T-cell (primary cell): Measurements from ENCODE around the gene NFIX. TPM values are rescaled to one million over a fixed set of nuclear protein-coding genes. Genes with fewer than 3 reads are reported as not detected.
A peak's percentile ranks its signal among the peaks of the same experiment; 100 is the strongest.
"Not testable (repeated sequence)": the region's sequence is repeated elsewhere in the genome, so short reads cannot be mapped to it uniquely, and the experiment has no call there.

ENCODE experiments used
- ATAC-seq, 4 experiments: fragments of 200-7000 bp in 3 of 4; fragments of 150-1000 bp in 1 of 4; cut with Tn5 transposase; replicated peaks in 1 of 4; 1 replicate in 3 of 4; 2 replicates in 1 of 4; pipeline ENCODE4 v1.10.0; 2021; ENCODE audit warnings: moderate library complexity in 3 of 4, mild to moderate bottlenecking in 2 of 4, moderate number of reproducible peaks in 1 of 4
- CTCF ChIA-PET, 2 donors: fragments of 300-600 bp; sonication (Branson Sonifier 250); formaldehyde crosslinking; loops; one replicate each; lab custom pipeline; 2022; ENCODE audit warnings: antibody characterized with exemption in 2 of 2; lab: Charles Lee
- POLR2A ChIA-PET, 2 donors: fragments of 300-600 bp; sonication (Branson Sonifier 250); formaldehyde crosslinking; loops; one replicate each; lab custom pipeline; 2022; ENCODE audit warnings: antibody characterized with exemption in 2 of 2; lab: Charles Lee
- DNase-seq, 35 experiments: peaks; one replicate each; pipeline versions ENCODE4 v3.0.0 to v3.0.0-alpha.2; 2013 to 2023
- H3K27ac ChIP-seq: one replicate; pipeline ENCODE4 v1.5.1; 2013; ENCODE audit warnings: low read length
- H3K27me3 ChIP-seq, 2 experiments: replicated peaks in 1 of 2; 1 replicate in 1 of 2; 2 replicates in 1 of 2; pipeline versions ENCODE4 v1.6.1 to v1.7.0; 2013; ENCODE audit warnings: low read length in 1 of 2, mixed read lengths in 1 of 2; ENCODE audit not compliant: control insufficient read depth in 2 of 2, insufficient read depth in 2 of 2; ENCODE audit errors: extremely low read depth in 1 of 2
- H3K36me3 ChIP-seq, 2 donors: 1 replicate in 1 of 2; 2 replicates in 1 of 2; pipeline versions ENCODE4 v1.6.1 to v1.7.0; 2013; ENCODE audit warnings: low read length in 1 of 2; ENCODE audit not compliant: control insufficient read depth in 2 of 2, insufficient read depth in 1 of 2; ENCODE audit errors: extremely low read depth in 1 of 2
- H3K4me1 ChIP-seq, 2 experiments: 1 replicate in 1 of 2; 2 replicates in 1 of 2; pipeline versions ENCODE4 v1.6.1 to v1.7.0; 2013; ENCODE audit warnings: low read length in 2 of 2, mixed read lengths in 1 of 2; ENCODE audit not compliant: insufficient read depth in 2 of 2, control insufficient read depth in 1 of 2; ENCODE audit errors: extremely low read depth in 1 of 2
- H3K4me3 ChIP-seq, 2 donors: 1 replicate in 1 of 2; 2 replicates in 1 of 2; pipeline versions ENCODE4 v1.5.1 to v1.7.0; 2013; ENCODE audit warnings: mild to moderate bottlenecking in 2 of 2, low read length in 1 of 2, moderate library complexity in 1 of 2; ENCODE audit not compliant: control insufficient read depth in 1 of 2; ENCODE audit errors: extremely low read depth in 1 of 2
- H3K9me3 ChIP-seq: 2 replicates; pipeline ENCODE4 v1.7.0; 2013
- H3K27ac Mint-ChIP-seq, 2 donors: one replicate each; pipeline ENCODE4 v1.8.0; 2020 to 2021; ENCODE audit warnings: mild to moderate bottlenecking in 2 of 2, mixed read lengths in 2 of 2
- H3K27me3 Mint-ChIP-seq, 2 donors: one replicate each; pipeline ENCODE4 v1.8.0; 2021 to 2022; ENCODE audit warnings: mixed read lengths in 2 of 2
- H3K36me3 Mint-ChIP-seq: one replicate; pipeline ENCODE4 v1.8.0; 2021; ENCODE audit warnings: mixed read lengths
- H3K4me1 Mint-ChIP-seq, 3 donors: one replicate each; pipeline ENCODE4 v1.8.0; 2020 to 2022; ENCODE audit warnings: mixed read lengths in 3 of 3, mild to moderate bottlenecking in 1 of 3
- H3K4me3 Mint-ChIP-seq, 3 donors: one replicate each; pipeline ENCODE4 v1.8.0; 2020 to 2022; ENCODE audit warnings: mild to moderate bottlenecking in 3 of 3, mixed read lengths in 3 of 3, moderate library complexity in 3 of 3
- H3K9me3 Mint-ChIP-seq, 3 donors: one replicate each; pipeline ENCODE4 v1.8.0; 2020 to 2022; ENCODE audit warnings: mixed read lengths in 3 of 3
- WGBS: methylation state at CpG from one replicate; pipeline ENCODE4 v1.1.5; 2013; ENCODE audit warnings: missing lambda C conversion rate; ENCODE audit not compliant: insufficient coverage; 5-methylcytosine and 5-hydroxymethylcytosine counted together
- total RNA-seq, 35 experiments: library from RNA in 6 of 35; stranded (reverse) in 6 of 35; fragments of 120-200 nt in 1 of 35; gene quantifications; one replicate each; pipeline versions ENCODE4 v1.2.1 to v1.2.4 and lab custom pipeline; 2013 to 2026

NFIX gene
- total RNA-seq, 5 donors from 2014 or later (not counting 1 experiment from before 2014, with no cell fraction given), result 3.9 to 6.6 (median 6.3) TPM

DNA sequence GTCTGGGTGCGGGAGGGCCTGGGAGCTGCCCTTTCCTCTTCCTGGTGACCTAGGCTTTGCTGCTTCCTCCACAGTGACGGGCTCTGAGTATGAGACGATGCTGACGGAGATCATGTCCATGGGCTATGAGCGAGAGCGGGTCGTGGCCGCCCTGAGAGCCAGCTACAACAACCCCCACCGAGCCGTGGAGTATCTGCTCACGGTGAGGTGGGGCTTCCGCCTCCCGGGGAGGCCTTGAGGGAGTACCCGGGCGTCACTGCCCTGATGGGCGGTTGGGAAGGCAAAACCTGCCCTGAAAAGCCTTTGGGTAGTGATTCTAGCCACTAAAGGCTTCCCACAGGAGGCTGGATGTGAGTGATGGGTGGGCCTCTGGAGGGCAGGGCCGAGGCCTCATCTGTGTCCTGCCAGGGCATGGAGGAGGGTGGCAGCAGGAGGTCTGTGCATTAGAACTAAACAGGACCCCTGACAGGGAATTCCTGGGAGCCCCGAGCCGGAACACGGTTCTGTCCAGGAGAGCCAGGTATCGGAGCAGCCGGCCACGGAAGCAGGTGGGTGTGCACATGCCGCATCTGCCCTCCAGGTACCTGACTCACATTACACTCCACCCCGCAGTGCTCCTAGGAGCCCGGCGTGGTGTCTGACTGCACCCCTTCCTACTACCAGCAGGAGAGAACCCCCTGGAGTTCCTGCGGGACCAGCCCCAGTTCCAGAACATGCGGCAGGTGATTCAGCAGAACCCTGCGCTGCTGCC, 46.5 kb upstream of the NFIX start:
- H3K27ac Mint-ChIP-seq, result peak overlapping the region in 1 of 2 donors; percentile 22
- H3K4me1 Mint-ChIP-seq, result peaks cover 28 to 32% (median 29%) of the 10 kb centered on the region in 3 donors
- no peaks in the 10 kb centered on the region for H3K9me3 Mint-ChIP-seq
- ChIA-PET CTCF (interaction anchor here in 1 of 2 donors (1.3 to 1.4 kb wide), 2 partner anchors 17 to 64 kb away, joined by 3 to 4 read pairs; no protein-coding TSS in a partner anchor), POLR2A (no interaction called here)
- Histone ChIP-seq H3K27me3 (no peaks in the 10 kb centered on the region), H3K4me3 (no peak overlapping the region), H3K9me3 (no peaks in the 10 kb centered on the region), H3K4me1 (peaks cover 5 to 32% of the 10 kb centered on the region in 2 experiments), H3K36me3 (peaks cover 16 to 61% of the 10 kb centered on the region in 2 donors), H3K27ac (no peak overlapping the region)
- peaks cover 30% of the 10 kb centered on the region for H3K36me3 Mint-ChIP-seq
- H3K27me3 Mint-ChIP-seq, result no peaks in the 10 kb centered on the region
- ATAC-seq (no peak), DNase-seq (no peak)
- H3K4me3 Mint-ChIP-seq, result peak overlapping the region in 1 of 3 donors; percentile 13
- 96% methylated on average over 24 of the region's 30 CpGs for WGBS

DNA sequence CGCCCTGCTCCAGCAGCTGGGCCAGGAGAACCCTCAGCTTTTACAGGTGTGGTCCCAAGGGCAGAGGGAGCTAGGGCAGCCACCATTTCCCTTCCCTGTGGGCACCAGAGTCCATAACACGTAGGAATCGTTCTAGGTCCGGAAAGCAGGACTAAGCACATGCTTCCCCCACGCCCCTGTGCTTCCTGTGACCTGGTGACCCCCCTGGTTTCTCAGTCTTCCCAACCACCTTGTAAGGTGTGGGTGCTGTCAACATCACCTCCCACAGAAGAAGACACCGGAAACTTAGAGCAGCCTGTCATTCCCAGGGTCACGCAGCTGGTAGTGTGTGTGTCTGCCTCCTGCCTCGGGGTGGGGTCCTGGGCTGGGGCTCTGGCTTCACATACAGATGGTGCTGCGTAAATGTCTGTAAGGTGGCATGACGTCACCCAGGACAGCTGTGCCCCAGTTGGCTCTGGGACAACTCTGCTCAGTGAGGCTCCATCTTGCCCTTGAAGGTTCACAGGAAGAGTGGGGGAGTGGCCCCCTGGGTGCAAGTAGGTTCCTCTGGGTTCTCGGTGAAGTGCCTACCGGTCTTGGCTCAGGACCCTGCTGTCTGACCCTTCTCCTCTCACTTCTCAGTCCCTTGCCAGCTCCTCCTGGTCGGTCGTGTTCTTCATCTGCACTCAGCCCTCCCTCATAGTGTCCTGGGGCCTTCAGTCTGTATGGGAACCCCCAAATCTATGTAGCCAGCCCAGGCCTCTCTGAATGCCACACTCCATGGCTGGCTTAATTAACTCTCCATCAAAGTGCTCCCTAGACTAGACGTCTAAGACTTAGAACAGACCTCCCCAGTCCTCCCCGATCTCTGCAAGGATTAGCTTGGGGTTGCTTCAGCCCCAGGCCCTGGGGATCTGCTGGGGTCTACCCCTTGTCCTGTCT, 45.7 kb upstream of the NFIX start:
- peaks cover 32% of the 10 kb centered on the region for H3K36me3 Mint-ChIP-seq
- H3K27ac ChIP-seq, result no peak overlapping the region
- H3K9me3 Mint-ChIP-seq, result no peaks in the 10 kb centered on the region
- ATAC-seq (no peak), DNase-seq (no peak)
- no peaks in the 10 kb centered on the region for H3K27me3 Mint-ChIP-seq
- ChIA-PET CTCF (interaction anchor here in 1 of 2 donors (0.5 kb wide), 1 partner anchor 260 kb away, joined by 5 read pairs; no protein-coding TSS in a partner anchor), POLR2A (no interaction called here)
- peaks cover 5 to 29% of the 10 kb centered on the region in 2 experiments for H3K4me1 ChIP-seq
- H3K9me3 ChIP-seq, result no peaks in the 10 kb centered on the region
- H3K36me3 ChIP-seq, result peaks cover 20 to 58% of the 10 kb centered on the region in 2 donors
- 90% methylated on average over 13 of the region's 16 CpGs for WGBS
- no peak overlapping the region for H3K4me3 Mint-ChIP-seq
- no peak overlapping the region for H3K27ac Mint-ChIP-seq
- H3K4me3 ChIP-seq, result no peak overlapping the region
- peaks cover 28 to 32% (median 31%) of the 10 kb centered on the region in 3 donors for H3K4me1 Mint-ChIP-seq
- H3K27me3 ChIP-seq, result no peaks in the 10 kb centered on the region

GRCh38 chr19:12952050-12952449, 43.2 kb upstream of the NFIX start:
- ATAC-seq, H3K27ac ChIP-seq, POLR2A ChIA-PET, H3K27me3 Mint-ChIP-seq, H3K9me3 ChIP-seq, H3K27me3 ChIP-seq, H3K4me3 Mint-ChIP-seq, H3K4me3 ChIP-seq, DNase-seq, H3K9me3 Mint-ChIP-seq, CTCF ChIA-PET: not testable (repeated sequence)
- peaks cover 30% of the 10 kb centered on the region for H3K36me3 Mint-ChIP-seq
- peaks cover 20 to 34% (median 30%) of the 10 kb centered on the region in 3 donors for H3K4me1 Mint-ChIP-seq
- peak overlapping the region in 1 of 2 donors; percentile 11 for H3K27ac Mint-ChIP-seq
- 92% methylated on average over 4 of the region's 6 CpGs for WGBS
- peaks cover 6 to 26% of the 10 kb centered on the region in 2 experiments for H3K4me1 ChIP-seq
- H3K36me3 ChIP-seq, result peaks cover 20 to 55% of the 10 kb centered on the region in 2 donors

DNA sequence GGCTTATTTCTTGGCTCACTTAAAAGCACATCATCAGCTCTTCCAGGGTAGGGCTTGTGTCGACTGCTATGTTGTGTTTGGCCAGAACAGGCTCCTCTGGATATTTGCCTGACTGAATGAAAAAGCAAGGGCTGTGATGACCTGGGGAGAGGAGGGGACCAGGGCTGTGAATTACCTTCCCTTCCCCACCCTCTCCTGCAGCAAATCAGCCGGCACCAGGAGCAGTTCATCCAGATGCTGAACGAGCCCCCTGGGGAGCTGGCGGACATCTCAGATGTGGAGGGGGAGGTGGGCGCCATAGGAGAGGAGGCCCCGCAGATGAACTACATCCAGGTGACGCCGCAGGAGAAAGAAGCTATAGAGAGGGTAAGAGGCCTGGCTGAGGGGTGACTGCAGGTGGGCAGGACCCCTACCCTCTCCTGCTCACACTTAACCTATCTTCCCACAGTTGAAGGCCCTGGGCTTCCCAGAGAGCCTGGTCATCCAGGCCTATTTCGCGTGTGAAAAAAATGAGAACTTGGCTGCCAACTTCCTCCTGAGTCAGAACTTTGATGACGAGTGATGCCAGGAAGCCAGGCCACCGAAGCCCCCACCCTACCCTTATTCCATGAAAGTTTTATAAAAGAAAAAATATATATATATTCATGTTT, 42.7 kb upstream of the NFIX start:
- Mint-ChIP-seq H3K27me3 (no peaks in the 10 kb centered on the region), H3K36me3 (peaks cover 29% of the 10 kb centered on the region)

DNA sequence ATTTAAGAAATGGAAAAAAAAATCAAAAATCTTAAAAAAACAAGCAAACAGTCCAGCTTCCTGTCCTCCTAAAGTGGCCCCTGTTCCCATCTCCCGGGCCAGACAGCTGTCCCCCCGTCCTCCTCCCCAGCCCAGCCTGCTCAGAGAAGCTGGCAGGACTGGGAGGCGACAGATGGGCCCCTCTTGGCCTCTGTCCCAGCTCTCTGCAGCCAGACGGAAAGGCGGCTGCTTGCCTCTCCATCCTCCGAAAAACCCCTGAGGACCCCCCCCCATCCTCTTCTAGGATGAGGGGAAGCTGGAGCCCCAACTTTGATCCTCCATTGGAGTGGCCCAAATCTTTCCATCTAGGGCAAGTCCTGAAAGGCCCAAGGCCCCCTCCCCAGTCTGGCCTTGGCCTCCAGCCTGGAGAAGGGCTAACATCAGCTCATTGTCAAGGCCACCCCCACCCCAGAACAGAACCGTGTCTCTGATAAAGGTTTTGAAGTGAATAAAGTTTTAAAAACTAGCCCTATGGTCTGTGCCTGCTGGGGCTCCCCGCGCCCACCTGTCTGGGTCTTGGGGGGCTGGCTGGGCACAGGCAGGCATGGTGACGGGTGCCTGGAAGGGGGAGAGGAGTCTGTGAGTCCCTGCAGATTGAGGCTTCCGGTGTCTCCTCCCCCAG, 42.0 kb upstream of the NFIX start:
- ChIA-PET CTCF (no interaction called here), POLR2A (no interaction called here)
- no peaks in the 10 kb centered on the region for H3K9me3 ChIP-seq
- H3K36me3 Mint-ChIP-seq, result peaks cover 25% of the 10 kb centered on the region
- peaks cover 20 to 47% of the 10 kb centered on the region in 2 donors for H3K36me3 ChIP-seq
- no peak overlapping the region for H3K4me3 ChIP-seq
- WGBS, result 90% methylated on average over 4 of the region's 11 CpGs
- peaks cover 6 to 25% of the 10 kb centered on the region in 2 experiments for H3K4me1 ChIP-seq
- no peaks in the 10 kb centered on the region for H3K27me3 Mint-ChIP-seq
- H3K27ac Mint-ChIP-seq, result no peak overlapping the region
- H3K4me3 Mint-ChIP-seq, result no peak overlapping the region
- no peaks in the 10 kb centered on the region for H3K9me3 Mint-ChIP-seq
- H3K27ac ChIP-seq, result no peak overlapping the region
- DNase-seq, result no peak
- no peak for ATAC-seq
- no peaks in the 10 kb centered on the region for H3K27me3 ChIP-seq
- H3K4me1 Mint-ChIP-seq, result peaks cover 18 to 32% (median 30%) of the 10 kb centered on the region in 3 donors

More for the DNA sequence above, 42.7 kb upstream of the NFIX start:
- peaks cover 20 to 53% of the 10 kb centered on the region in 2 donors for H3K36me3 ChIP-seq
- H3K4me3 ChIP-seq, result no peak overlapping the region
- Mint-ChIP-seq H3K9me3 (no peaks in the 10 kb centered on the region), H3K27ac (no peak overlapping the region), H3K4me1 (peaks cover 18 to 33% (median 31%) of the 10 kb centered on the region in 3 donors), H3K4me3 (no peak overlapping the region)
- no peaks in the 10 kb centered on the region for H3K9me3 ChIP-seq
- WGBS, result no CpG with 5 or more reads among the region's 12 CpGs
- ATAC-seq (no peak), DNase-seq (no peak)
- no peaks in the 10 kb centered on the region for H3K27me3 ChIP-seq
- ChIA-PET CTCF (no interaction called here), POLR2A (no interaction called here)
- peaks cover 6 to 26% of the 10 kb centered on the region in 2 experiments for H3K4me1 ChIP-seq
- H3K27ac ChIP-seq, result no peak overlapping the region
